Stomach (tissue), 9 donors: ENCODE measurements around the gene COMMD7. TPM values are rescaled to one million over a fixed set of nuclear protein-coding genes. Genes with fewer than 3 reads are reported as not detected.

Source experiments
- DNase-seq, 2 donors: peaks; one replicate each; pipeline versions ENCODE4 v3.0.0 to v3.0.0-alpha.2; 2013 to 2019
- H3K27ac ChIP-seq, 5 donors: fragments of 200-600 bp in 4 of 5; sonication (generic) in 4 of 5; one replicate each; pipeline ENCODE4 v1.5.1; 2013 to 2019; ENCODE audit warnings: mild to moderate bottlenecking in 1 of 5, moderate library complexity in 1 of 5
- H3K27me3 ChIP-seq, 3 donors: fragments of 200-600 bp; sonication (generic); one replicate each; pipeline ENCODE4 v1.5.1; 2017 to 2019; ENCODE audit warnings: mixed run types in 1 of 3
- H3K36me3 ChIP-seq, 4 donors: fragments of 200-600 bp; sonication (generic); 1 replicate in 3 of 4; 2 replicates in 1 of 4; pipeline ENCODE4 v1.5.1; 2016 to 2019
- H3K4me1 ChIP-seq, 4 donors: fragments of 200-600 bp; sonication (generic); one replicate each; pipeline ENCODE4 v1.5.1; 2016 to 2019
- H3K4me3 ChIP-seq, 4 donors: fragments of 200-600 bp; sonication (generic) in 3 of 4; one replicate each; pipeline ENCODE4 v1.5.1; 2016 to 2019; ENCODE audit warnings: mild to moderate bottlenecking in 1 of 4
- H3K9me3 ChIP-seq, 4 donors: fragments of 200-600 bp; sonication (generic); one replicate each; pipeline ENCODE4 v1.5.1; 2016 to 2019
- EP300 ChIP-seq: sonication (generic); formaldehyde crosslinking; IDR thresholded peaks from one replicate; pipeline ENCODE4 v1.6.1; 2017; ENCODE audit warnings: antibody characterized with exemption
- POLR2AphosphoS5 ChIP-seq, 3 donors: sonication (generic); formaldehyde crosslinking; IDR thresholded peaks; one replicate each; pipeline ENCODE4 v1.6.1; 2016; ENCODE audit warnings: antibody characterized with exemption in 3 of 3
- WGBS, 5 donors: extraction: QIAGEN DNeasy Blood & Tissue Kit in 3 of 5; methylation state at CpG; one replicate each; pipeline versions ENCODE4 v1.1.5 to v1.1.7; 2013 to 2018; 5-methylcytosine and 5-hydroxymethylcytosine counted together
- intact Hi-C: fragments of 100-400 bp; cut with DNase I; formaldehyde crosslinking; loops from one replicate; pipeline ENCODE4 v1.15.1; 2023; ENCODE audit warnings: low total_unique reads
- polyA plus RNA-seq, 3 donors: library from polyadenylated mRNA; stranded (reverse); fragments of 200-250 nt; gene quantifications; one replicate each; pipeline ENCODE4 v1.2.3, GENCODE V29; 2013
- total RNA-seq, 5 donors: library from RNA; depleted of rRNA; stranded (reverse); fragments of >200 nt; gene quantifications; one replicate each; pipeline versions ENCODE4 v1.1.0 to v1.2.3, GENCODE V29; 2014 to 2016
- TF ChIP-seq, protein P1 (sequence below), 7 experiments: fragments of 450-650 bp in 4 of 7; fragments of 200-600 bp in 3 of 7; sonication (generic) in 3 of 7; IDR thresholded peaks; one replicate each; pipeline ENCODE4 v1.5.1; 2016 to 2019; ENCODE audit warnings: antibody characterized with exemption in 7 of 7, control low read depth in 2 of 7, mild to moderate bottlenecking in 1 of 7
- donor health status: healthy with polysubstance abuse.
- donor health status: Bipolar disorder and iron deficiency.
- donor health status: healthy.

The COMMD7 gene
- total and polyA plus RNA-seq, 8 donors, result 3.8 to 61.9 (median 24.3) TPM

GRCh38 chr20:32652739-32653526 is 90.3 kb downstream of the COMMD7 start:
- peak in 1 of 3 donors; percentile 29 for TF ChIP-seq POLR2AphosphoS5 (IDR thresholded peaks at IDR 0.05)
- no peak for TF ChIP-seq EP300
- TF ChIP-seq, protein P1, sequence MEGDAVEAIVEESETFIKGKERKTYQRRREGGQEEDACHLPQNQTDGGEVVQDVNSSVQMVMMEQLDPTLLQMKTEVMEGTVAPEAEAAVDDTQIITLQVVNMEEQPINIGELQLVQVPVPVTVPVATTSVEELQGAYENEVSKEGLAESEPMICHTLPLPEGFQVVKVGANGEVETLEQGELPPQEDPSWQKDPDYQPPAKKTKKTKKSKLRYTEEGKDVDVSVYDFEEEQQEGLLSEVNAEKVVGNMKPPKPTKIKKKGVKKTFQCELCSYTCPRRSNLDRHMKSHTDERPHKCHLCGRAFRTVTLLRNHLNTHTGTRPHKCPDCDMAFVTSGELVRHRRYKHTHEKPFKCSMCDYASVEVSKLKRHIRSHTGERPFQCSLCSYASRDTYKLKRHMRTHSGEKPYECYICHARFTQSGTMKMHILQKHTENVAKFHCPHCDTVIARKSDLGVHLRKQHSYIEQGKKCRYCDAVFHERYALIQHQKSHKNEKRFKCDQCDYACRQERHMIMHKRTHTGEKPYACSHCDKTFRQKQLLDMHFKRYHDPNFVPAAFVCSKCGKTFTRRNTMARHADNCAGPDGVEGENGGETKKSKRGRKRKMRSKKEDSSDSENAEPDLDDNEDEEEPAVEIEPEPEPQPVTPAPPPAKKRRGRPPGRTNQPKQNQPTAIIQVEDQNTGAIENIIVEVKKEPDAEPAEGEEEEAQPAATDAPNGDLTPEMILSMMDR (IDR thresholded peaks at IDR 0.05), result peak in 6 of 7 experiments; percentile 87 to 96 (median 92)
- Histone ChIP-seq H3K4me3 (no peak overlapping the region), H3K4me1 (peaks cover 0 to 14% (median 9%) of the 10 kb centered on the region in 4 donors), H3K27me3 (peaks cover 0 to 2% (median 0%) of the 10 kb centered on the region in 3 donors), H3K9me3 (no peaks in the 10 kb centered on the region), H3K27ac (no peak overlapping the region), H3K36me3 (no peaks in the 10 kb centered on the region)
- peak; percentile 88 to 94 for DNase-seq
- WGBS, 5 donors, result 0 to 8% (median 2%) methylated on average over 5 to 8 of the region's 8 CpGs
- intact Hi-C loops, result loop anchor here (5.0 kb wide), 1 partner anchor 131 kb away; no protein-coding TSS in a partner anchor

Other genes with a start within 250 kb of the COMMD7 start
- 10 to 100 TPM; 12.5 to 54.0 (median 29.0) TPM for gene NOL4L, start 158.1 kb downstream of the COMMD7 start, total RNA-seq
- 1 to 10 TPM; 3.8 to 8.3 (median 7.6) TPM for gene NOL4L, start 158.1 kb downstream of the COMMD7 start, polyA plus RNA-seq
- gene C20orf203, start 69.5 kb downstream of the COMMD7 start, total RNA-seq, result under 1 TPM in 1 of 5 donors, not detected in 4; 0.37 TPM
- gene C20orf203, start 69.5 kb downstream of the COMMD7 start, polyA plus RNA-seq, result under 1 TPM in 1 of 3 donors, not detected in 2; 0.03 TPM
- gene DNMT3B, start 18.9 kb upstream of the COMMD7 start, total RNA-seq, result 10 to 100 TPM in 1 of 5 donors, 1 to 10 TPM in 2, not detected in 2; 1.0 to 17.0 (median 1.1) TPM
- gene DNMT3B, start 18.9 kb upstream of the COMMD7 start, polyA plus RNA-seq, result under 1 TPM; 0.31 to 0.73 (median 0.31) TPM
- 100 to 1,000 TPM in 1 of 5 donors, 10 to 100 TPM in 4; 24.5 to 143 (median 62.2) TPM for gene MAPRE1, start 76.5 kb upstream of the COMMD7 start, total RNA-seq
- gene MAPRE1, start 76.5 kb upstream of the COMMD7 start, polyA plus RNA-seq, result 10 to 100 TPM; 26.3 to 57.9 (median 49.7) TPM
- gene EFCAB8, start 115.5 kb upstream of the COMMD7 start, total RNA-seq, result under 1 TPM in 2 of 5 donors, not detected in 3; 0.18 to 0.45 TPM
- not detected for gene EFCAB8, start 115.5 kb upstream of the COMMD7 start, polyA plus RNA-seq